GM23248 (cell line): ENCODE measurements around the gene RIMS1.

Experiments used
- EZH2 ChIP-seq: fragments of 200-600 bp; sonication (generic); IDR thresholded peaks from 2 replicates; pipeline ENCODE4 v1.6.1; 2018; ENCODE audit warnings: antibody characterized with exemption, mild to moderate bottlenecking; ENCODE audit not compliant: insufficient read depth, poor library complexity, severe bottlenecking
- EZH2phosphoT487 ChIP-seq: fragments of 200-600 bp; sonication (generic); IDR thresholded peaks from 2 replicates; pipeline ENCODE4 v1.6.1; 2018; ENCODE audit warnings: antibody characterized with exemption, moderate library complexity, mild to moderate bottlenecking, low read depth; ENCODE audit not compliant: insufficient read depth

- TF ChIP-seq EZH2 (no peak), EZH2phosphoT487 (no peak)
Observed at GRCh38 chr6:72140795-72141194, 254.4 kb downstream of the RIMS1 start.
